ENCODE measurements around the gene OR1D5.
"Not testable (repeated sequence)": the region's sequence is repeated elsewhere in the genome, so short reads cannot be mapped to it uniquely, and the experiment has no call there.

The OR1D5 gene

DNA sequence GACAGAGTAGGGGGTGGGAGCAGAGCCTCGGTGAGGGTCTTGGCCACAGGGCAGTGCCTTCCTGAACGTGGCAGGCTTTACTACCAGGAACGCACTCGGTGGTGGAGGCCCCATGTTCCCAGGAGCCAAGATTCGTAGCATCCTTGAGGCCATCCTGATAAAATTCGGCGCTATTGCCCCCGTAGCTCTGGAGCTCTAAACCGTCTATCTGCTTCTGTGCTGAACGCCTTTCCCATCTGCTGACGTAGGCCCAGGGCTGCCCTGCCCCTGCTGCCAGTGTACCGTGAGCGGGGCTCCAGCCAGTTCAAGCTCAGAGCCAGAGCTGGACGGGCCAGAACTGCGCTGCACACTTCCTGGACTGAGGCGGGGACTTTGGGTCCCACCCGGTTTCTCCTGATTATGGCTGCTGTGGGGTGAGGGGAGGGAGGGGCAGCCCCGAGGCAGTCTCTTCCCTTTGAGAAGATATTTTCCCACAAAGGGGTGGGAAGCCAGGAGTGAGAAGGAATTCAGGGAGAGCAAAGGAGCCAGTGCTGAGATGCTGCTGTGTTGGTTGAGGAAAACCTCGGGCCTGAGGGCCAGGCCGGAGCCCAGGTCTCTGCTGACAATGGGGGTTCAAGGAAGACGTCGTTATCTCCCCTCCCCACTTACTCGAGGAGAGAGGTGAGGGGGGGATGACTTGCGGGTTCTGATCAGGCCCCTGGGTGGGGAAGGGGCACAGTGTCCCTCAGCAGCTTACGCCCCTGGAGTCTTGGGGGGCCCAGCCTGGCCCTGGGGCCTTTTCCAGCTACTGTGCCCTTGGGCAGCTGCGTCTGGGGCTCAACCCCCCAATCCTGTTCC is 29.4 kb downstream of the OR1D5 start:
- no peaks in the 10 kb centered on the region for H3K9me3 ChIP-seq (ENCODE audit: insufficient read depth, low read depth, low read length)
- H3K9ac ChIP-seq (ENCODE audit: low read depth, low read length, poor library complexity, severe bottlenecking), result no peak overlapping the region
- peaks cover 50% of the 10 kb centered on the region for H3K36me3 ChIP-seq (ENCODE audit: insufficient read depth, low read length)
- no peaks in the 10 kb centered on the region for H3K27me3 ChIP-seq (ENCODE audit: insufficient read depth, low read length, poor library complexity, severe bottlenecking)
- no peak overlapping the region for H2AFZ ChIP-seq (ENCODE audit: low read length)
- peaks cover 2% of the 10 kb centered on the region for H4K20me1 ChIP-seq (ENCODE audit: insufficient read depth, low read length, poor library complexity, severe bottlenecking)
- no peaks in the 10 kb centered on the region for H3K79me2 ChIP-seq (ENCODE audit: insufficient read depth, low read length)
- H3K4me1 ChIP-seq (ENCODE audit: insufficient read depth, low read length, poor library complexity, severe bottlenecking), result no peaks in the 10 kb centered on the region
- H3K4me3 ChIP-seq (ENCODE audit: low read length, poor library complexity, severe bottlenecking), result no peak overlapping the region
- H3K4me2 ChIP-seq (ENCODE audit: low read depth, low read length, poor library complexity, severe bottlenecking), result no peak overlapping the region
- no peaks in the 10 kb centered on the region for H3K9me2 ChIP-seq (replicated peaks; ENCODE audit: low read depth, low read length)
- TF ChIP-seq, protein P1, sequence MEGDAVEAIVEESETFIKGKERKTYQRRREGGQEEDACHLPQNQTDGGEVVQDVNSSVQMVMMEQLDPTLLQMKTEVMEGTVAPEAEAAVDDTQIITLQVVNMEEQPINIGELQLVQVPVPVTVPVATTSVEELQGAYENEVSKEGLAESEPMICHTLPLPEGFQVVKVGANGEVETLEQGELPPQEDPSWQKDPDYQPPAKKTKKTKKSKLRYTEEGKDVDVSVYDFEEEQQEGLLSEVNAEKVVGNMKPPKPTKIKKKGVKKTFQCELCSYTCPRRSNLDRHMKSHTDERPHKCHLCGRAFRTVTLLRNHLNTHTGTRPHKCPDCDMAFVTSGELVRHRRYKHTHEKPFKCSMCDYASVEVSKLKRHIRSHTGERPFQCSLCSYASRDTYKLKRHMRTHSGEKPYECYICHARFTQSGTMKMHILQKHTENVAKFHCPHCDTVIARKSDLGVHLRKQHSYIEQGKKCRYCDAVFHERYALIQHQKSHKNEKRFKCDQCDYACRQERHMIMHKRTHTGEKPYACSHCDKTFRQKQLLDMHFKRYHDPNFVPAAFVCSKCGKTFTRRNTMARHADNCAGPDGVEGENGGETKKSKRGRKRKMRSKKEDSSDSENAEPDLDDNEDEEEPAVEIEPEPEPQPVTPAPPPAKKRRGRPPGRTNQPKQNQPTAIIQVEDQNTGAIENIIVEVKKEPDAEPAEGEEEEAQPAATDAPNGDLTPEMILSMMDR (conservative IDR thresholded peaks at IDR 0.05; ENCODE audit: low read length), result no peak
- no peak for TF ChIP-seq EZH2phosphoT487 (IDR thresholded peaks at IDR 0.05; ENCODE audit: borderline replicate concordance)
- H3F3A ChIP-seq (ENCODE audit: low read depth), result no peaks in the 10 kb centered on the region

DNA sequence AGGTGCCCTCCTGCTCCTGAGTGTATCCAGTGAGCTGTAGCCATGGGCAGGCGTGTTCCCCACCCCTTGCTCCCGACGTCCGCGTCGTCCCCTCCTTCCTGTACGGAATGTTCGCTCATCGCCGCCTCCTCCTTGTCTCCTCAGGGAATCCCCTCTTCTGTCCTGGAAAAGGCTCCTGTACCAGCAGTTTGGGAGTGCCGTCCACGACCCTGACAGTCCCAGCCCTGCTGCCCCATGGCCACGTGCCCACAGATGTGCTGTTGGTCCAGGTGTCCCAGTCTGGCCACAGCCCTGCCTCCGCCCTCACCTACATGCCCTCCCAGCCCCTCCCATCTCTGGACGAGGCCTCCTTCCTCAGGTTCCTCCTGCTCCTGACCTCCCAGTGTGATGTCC is 30.2 kb downstream of the OR1D5 start:
- TF ChIP-seq EZH2phosphoT487 (IDR thresholded peaks at IDR 0.05; ENCODE audit: borderline replicate concordance), result no peak
- TF ChIP-seq, protein P1 (conservative IDR thresholded peaks at IDR 0.05; ENCODE audit: low read length), result no peak
- H2AFZ ChIP-seq (ENCODE audit: low read length), result no peak overlapping the region
- no peaks in the 10 kb centered on the region for H3K27me3 ChIP-seq (ENCODE audit: insufficient read depth, low read length, poor library complexity, severe bottlenecking)
- no peaks in the 10 kb centered on the region for H3K9me2 ChIP-seq (replicated peaks; ENCODE audit: low read depth, low read length)
- no peak overlapping the region for H3K9ac ChIP-seq (ENCODE audit: low read depth, low read length, poor library complexity, severe bottlenecking)
- H3K9me3 ChIP-seq (ENCODE audit: insufficient read depth, low read depth, low read length), result no peaks in the 10 kb centered on the region
- H3K4me3 ChIP-seq (ENCODE audit: low read length, poor library complexity, severe bottlenecking), result no peak overlapping the region
- H3K4me2 ChIP-seq (ENCODE audit: low read depth, low read length, poor library complexity, severe bottlenecking), result no peak overlapping the region
- H4K20me1 ChIP-seq (ENCODE audit: insufficient read depth, low read length, poor library complexity, severe bottlenecking), result peaks cover 2% of the 10 kb centered on the region
- no peaks in the 10 kb centered on the region for H3K4me1 ChIP-seq (ENCODE audit: insufficient read depth, low read length, poor library complexity, severe bottlenecking)
- peaks cover 55% of the 10 kb centered on the region for H3K36me3 ChIP-seq (ENCODE audit: insufficient read depth, low read length)
- no peaks in the 10 kb centered on the region for H3K79me2 ChIP-seq (ENCODE audit: insufficient read depth, low read length)
- H3F3A ChIP-seq (ENCODE audit: low read depth), result no peaks in the 10 kb centered on the region

DNA sequence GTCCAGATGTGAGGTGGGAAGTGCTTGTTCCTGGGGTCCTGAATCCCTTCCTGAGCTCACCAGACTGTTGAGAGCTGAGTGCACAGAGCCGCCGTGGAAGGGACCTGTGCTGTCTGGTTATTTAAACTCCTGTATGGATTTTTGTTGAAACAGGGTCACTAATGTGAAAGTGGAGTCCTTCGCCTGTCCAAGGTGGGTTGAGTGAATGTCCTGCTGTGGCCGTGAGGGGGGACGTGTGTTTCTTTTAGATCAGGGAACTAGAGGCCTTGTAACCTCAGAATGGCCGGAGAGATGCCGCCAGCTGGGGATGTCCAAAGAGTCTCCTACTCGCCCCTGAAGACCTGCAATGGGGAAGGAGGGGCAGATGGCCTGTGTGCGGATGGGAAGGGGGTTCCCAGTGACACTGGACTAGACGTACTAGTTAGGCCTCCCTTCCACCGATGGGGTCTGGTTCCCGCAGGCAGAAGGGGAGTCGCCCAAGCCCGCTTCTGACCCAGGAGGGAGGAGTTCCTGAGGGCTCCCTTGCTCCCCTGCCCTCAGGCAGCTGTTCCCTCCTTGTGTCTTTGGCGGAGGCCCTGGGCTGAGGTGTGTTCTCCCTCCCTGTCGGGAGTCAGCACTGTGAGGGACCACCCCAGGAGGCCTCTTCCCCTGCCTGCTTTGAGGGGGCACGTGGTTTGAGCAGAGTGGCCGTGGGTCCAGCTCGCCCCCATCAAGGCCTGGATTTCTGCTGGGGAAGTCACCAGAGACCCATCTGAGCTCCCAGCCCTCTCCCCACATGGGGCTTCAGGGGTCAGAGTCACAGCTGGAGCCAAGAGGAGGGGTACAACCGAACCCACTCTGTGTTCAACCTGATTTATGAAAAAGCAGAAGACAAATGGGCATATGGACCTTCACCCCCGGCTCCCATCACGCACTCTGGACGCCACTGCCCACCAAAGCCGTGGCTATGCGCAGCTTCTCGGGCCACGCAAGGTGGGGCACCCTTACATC is 30.9 kb downstream of the OR1D5 start:
- Histone ChIP-seq H3K4me3 (ENCODE audit: low read length, poor library complexity, severe bottlenecking) (no peak overlapping the region), H3K27me3 (ENCODE audit: insufficient read depth, low read length, poor library complexity, severe bottlenecking) (no peaks in the 10 kb centered on the region), H3K9me3 (ENCODE audit: insufficient read depth, low read depth, low read length) (no peaks in the 10 kb centered on the region), H3K9ac (ENCODE audit: low read depth, low read length, poor library complexity, severe bottlenecking) (no peak overlapping the region), H3K9me2 (replicated peaks; ENCODE audit: low read depth, low read length) (no peaks in the 10 kb centered on the region), H4K20me1 (ENCODE audit: insufficient read depth, low read length, poor library complexity, severe bottlenecking) (peaks cover 2% of the 10 kb centered on the region), H3K36me3 (ENCODE audit: insufficient read depth, low read length) (peaks cover 62% of the 10 kb centered on the region), H3K4me1 (ENCODE audit: insufficient read depth, low read length, poor library complexity, severe bottlenecking) (no peaks in the 10 kb centered on the region), H3F3A (ENCODE audit: low read depth) (no peaks in the 10 kb centered on the region), H2AFZ (ENCODE audit: low read length) (no peak overlapping the region), H3K79me2 (ENCODE audit: insufficient read depth, low read length) (no peaks in the 10 kb centered on the region), H3K4me2 (ENCODE audit: low read depth, low read length, poor library complexity, severe bottlenecking) (no peak overlapping the region)
- no peak for TF ChIP-seq EZH2phosphoT487 (IDR thresholded peaks at IDR 0.05; ENCODE audit: borderline replicate concordance)
- TF ChIP-seq, protein P1 (conservative IDR thresholded peaks at IDR 0.05; ENCODE audit: low read length), result no peak

DNA sequence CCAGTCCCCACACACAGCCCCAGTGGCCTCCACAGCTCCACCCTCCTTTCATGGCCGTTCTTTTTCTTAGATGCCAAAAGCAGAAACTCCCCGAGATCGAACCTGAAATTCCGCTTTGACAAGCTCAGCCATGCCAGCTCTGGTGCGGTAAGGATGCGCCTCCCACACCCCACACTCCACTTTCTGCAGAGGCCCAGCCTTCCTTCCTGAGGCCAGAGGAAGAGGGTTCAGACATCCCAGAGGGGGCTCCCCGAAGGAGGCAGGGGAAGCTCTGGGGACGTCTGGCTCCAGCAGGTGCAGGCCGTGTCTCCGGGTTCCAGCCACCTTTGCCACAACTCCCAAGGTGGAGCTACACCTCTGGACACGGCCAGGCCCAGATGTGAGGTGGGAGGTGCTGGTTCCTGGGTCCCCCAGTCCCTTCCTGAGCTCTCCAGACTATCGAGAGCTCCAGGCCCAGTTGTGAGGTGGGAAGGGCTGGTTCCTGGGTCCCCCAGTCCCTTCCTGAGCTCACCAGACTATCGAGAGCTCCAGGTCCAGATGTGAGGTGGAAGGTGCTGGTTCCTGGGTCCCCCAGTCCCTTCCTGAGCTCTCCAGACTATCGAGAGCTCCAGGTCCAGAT is 32.4 kb downstream of the OR1D5 start:
- H3K79me2 ChIP-seq (ENCODE audit: insufficient read depth, low read length); H3K9ac ChIP-seq (ENCODE audit: low read depth, low read length, poor library complexity, severe bottlenecking); H2AFZ ChIP-seq (ENCODE audit: low read length); H3K9me2 ChIP-seq (replicated peaks; ENCODE audit: low read depth, low read length); H3K4me3 ChIP-seq (ENCODE audit: low read length, poor library complexity, severe bottlenecking); H3K4me2 ChIP-seq (ENCODE audit: low read depth, low read length, poor library complexity, severe bottlenecking); H3K27me3 ChIP-seq (ENCODE audit: insufficient read depth, low read length, poor library complexity, severe bottlenecking); H3F3A ChIP-seq (ENCODE audit: low read depth); H3K9me3 ChIP-seq (ENCODE audit: insufficient read depth, low read depth, low read length); H4K20me1 ChIP-seq (ENCODE audit: insufficient read depth, low read length, poor library complexity, severe bottlenecking); H3K4me1 ChIP-seq (ENCODE audit: insufficient read depth, low read length, poor library complexity, severe bottlenecking): not testable (repeated sequence)
- peaks cover 75% of the 10 kb centered on the region for H3K36me3 ChIP-seq (ENCODE audit: insufficient read depth, low read length)

Measured in Loucy (cell line).